22Rv1 (cell line): Measurements from ENCODE around the gene PBX3.

ENCODE experiments used
- H3K27ac ChIP-seq: fragments of 450-650 bp; 2 replicates; pipeline ENCODE4 v1.5.1; 2017
- CTCF ChIP-seq: fragments of 450-650 bp; IDR thresholded peaks from 2 replicates; pipeline ENCODE4 v1.5.1; 2017; ENCODE audit warnings: mild to moderate bottlenecking
- ZFX ChIP-seq: fragments of 450-650 bp; IDR thresholded peaks from 2 replicates; pipeline ENCODE4 v1.6.1; 2017; ENCODE audit warnings: antibody characterized with exemption, borderline replicate concordance

PBX3 gene

GRCh38 chr9:125959951-125960619 lies 212.9 kb downstream of the PBX3 start:
- TF ChIP-seq CTCF: no peak
- no peak for TF ChIP-seq ZFX
- no peak overlapping the region for H3K27ac ChIP-seq

- H3K27ac ChIP-seq: no peak overlapping the region
- TF ChIP-seq ZFX: no peak
These were observed 213.5 kb downstream of the PBX3 start for GRCh38 chr9:125960626-125961025.

GRCh38 chr9:125961072-125961471 lies 213.9 kb downstream of the PBX3 start:
- TF ChIP-seq ZFX: no peak
- TF ChIP-seq CTCF: no peak
- no peak overlapping the region for H3K27ac ChIP-seq

GRCh38 chr9:125963932-125964331 lies 216.8 kb downstream of the PBX3 start:
- no peak for TF ChIP-seq CTCF
- TF ChIP-seq ZFX: no peak
- H3K27ac ChIP-seq: no peak overlapping the region

GRCh38 chr9:125964702-125965225 lies 217.6 kb downstream of the PBX3 start:
- TF ChIP-seq CTCF (no peak), ZFX (no peak)
- H3K27ac ChIP-seq: no peak overlapping the region

GRCh38 chr9:125965477-125965876 lies 218.3 kb downstream of the PBX3 start:
- H3K27ac ChIP-seq: no peak overlapping the region

GRCh38 chr9:125966466-125966865 lies 219.3 kb downstream of the PBX3 start:
- no peak for TF ChIP-seq ZFX
- TF ChIP-seq CTCF: no peak
- H3K27ac ChIP-seq: no peak overlapping the region

More at GRCh38 chr9:125965477-125965876, 218.3 kb downstream of the PBX3 start:
- no peak for TF ChIP-seq CTCF
- TF ChIP-seq ZFX: no peak
